ENCODE data around the gene HSPA6.
"Not testable (repeated sequence)": the region's sequence is repeated elsewhere in the genome, so short reads cannot be mapped to it uniquely, and the experiment has no call there.

HSPA6 gene

DNA sequence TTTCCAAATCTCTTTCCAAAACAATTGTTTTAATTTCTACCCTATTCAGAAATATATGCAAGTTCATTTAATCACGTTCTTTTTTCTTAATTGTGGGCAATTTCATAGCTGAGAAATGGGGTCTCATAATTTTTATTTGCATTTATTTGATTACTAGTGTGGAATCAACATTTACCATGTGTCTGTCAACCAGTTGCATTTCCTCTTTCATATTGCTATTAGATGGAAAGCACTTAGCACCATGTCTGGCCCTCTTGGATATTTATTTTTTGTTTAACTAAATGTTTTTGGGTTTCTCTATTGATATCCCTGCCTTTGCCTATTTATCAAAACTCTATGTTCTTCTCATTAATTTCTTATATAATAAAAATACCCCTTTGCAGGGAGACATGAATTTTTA is 39.2 kb downstream of the HSPA6 start:
- DNase-seq: not testable (repeated sequence)

DNA sequence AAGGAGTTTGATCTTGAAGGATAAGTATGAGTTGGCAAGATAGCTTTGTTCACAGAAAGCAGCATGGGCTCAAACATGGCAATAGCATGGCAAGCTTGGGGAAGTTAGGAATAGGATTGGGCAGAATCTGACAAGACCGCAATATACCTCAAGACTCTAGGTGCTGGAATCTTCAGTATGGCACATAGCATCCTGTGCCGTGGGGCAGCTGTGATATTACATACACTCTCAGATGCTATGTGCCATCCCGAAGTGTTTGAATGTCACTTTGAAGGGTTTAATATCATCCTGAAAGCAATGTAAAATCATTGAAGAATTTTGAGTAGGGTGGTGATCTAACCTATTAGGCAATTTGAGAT is 42.2 kb downstream of the HSPA6 start:
- DNase-seq: not testable (repeated sequence)

DNA sequence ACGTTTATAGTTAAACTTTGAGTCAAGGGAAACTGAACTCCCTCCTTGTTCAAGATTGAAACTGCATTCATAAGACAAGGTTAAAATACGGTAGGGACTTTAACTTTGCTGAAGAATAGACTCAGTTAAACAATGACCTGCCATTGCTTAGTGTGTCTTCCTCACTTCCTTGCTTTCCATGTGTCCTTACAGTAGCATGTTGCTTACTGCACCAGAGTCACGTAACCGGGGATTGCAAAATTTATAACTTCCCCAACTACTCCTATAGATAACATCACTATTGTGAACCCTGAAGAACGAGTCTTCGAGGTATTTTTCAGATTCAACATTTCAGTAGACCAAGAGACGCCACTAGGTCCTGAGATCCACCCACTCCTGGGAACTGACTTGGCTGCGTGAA is 47.4 kb downstream of the HSPA6 start:
- DNase-seq: not testable (repeated sequence)
